NCI-H69 (cell line): ENCODE results near the gene CALML3.

Experiments used
- DNase-seq: peaks from one replicate; lab custom pipeline; 2025; lab: John Stamatoyannopoulos, UW

The CALML3 gene

DNA sequence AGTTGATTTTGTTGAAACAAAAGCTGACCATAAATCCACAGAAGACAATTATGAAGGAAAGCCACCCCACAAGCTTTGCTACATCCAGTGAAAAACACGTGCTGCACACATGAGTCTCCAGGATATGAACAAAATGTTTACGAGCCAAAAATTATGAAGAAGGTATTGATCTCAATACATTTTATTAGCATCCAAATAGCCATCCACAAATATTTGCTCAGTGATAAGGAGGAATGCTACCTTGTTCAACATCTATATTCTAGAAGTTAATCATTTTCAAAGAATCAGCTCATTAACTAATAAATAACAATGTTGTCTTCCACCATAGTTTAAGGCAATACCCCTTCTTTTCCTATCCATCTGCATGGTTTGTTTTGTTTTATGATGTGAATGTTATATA lies 42.7 kb downstream of the CALML3 start:
- no peak for DNase-seq

DNA sequence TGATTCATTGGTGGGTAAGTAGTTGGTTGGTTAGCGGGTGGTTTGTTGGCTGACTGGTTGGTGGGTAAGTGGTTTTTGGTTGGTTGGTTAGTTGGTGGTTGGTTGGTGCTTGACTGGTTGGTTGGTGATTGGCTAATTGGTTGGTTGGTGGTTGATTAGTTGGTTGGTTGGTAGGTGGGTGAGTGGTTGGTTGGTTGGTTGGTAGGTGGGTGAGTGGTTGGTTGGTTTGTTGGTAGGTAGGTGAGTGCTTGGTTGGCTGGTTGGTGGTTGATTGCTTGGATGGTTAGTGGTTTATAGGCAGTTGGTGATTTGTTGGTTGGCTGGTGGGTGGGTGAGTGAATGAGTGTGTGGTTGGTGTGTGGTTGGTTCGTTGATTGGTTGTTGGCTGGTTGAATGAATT lies 44.2 kb downstream of the CALML3 start:
- DNase-seq, result no peak

DNA sequence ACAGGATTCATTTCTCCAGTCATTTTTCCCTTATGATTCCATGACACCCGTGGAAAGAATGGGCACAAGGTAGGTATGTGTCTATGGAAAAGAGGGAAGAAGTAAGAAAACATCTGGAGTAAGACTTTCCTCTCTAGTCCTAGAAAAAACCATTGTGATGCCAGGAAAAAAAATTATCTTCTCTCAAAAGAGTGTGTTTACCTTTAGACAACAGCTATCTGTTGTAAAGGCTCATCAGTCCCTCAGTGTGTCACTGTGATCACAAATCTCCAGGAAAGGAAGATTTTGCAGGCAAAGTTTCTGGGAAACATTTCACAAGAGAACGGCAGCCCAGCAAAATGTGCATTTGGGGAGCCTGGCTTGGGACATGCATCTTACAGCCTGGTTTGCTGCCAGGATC lies 44.8 kb downstream of the CALML3 start:
- DNase-seq, result no peak

DNA sequence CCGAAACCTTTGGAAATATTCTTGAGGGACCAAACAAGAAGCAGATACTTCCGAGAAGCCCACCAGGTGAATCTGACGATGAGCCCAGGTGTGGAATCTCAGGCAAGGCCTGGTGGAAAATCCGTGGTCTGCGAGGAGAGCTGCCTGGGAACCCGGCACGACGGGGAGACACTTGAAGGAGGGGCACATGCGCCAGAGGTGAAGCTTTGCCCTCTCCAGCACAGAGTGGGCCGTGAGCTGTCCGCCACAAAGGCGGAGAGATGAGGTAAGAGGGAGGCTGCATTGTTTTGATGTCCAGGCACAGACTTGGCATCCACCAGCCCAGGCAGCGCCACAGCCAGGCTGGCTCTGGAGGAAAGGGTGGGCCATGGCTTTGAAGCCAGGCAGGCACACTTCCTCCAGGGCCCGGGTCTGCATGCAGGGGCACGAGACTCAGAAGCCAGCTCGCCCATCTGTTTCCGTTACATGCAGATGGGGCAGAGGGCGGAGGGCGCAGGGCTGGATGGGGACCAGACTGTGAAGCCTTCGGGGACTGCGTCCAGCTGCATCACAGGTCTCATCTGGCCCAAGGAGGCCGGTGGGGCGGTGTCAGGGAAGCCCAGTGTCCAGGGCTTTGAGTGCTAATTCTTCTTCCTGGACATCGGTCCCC lies 45.4 kb downstream of the CALML3 start:
- DNase-seq, result no peak

DNA sequence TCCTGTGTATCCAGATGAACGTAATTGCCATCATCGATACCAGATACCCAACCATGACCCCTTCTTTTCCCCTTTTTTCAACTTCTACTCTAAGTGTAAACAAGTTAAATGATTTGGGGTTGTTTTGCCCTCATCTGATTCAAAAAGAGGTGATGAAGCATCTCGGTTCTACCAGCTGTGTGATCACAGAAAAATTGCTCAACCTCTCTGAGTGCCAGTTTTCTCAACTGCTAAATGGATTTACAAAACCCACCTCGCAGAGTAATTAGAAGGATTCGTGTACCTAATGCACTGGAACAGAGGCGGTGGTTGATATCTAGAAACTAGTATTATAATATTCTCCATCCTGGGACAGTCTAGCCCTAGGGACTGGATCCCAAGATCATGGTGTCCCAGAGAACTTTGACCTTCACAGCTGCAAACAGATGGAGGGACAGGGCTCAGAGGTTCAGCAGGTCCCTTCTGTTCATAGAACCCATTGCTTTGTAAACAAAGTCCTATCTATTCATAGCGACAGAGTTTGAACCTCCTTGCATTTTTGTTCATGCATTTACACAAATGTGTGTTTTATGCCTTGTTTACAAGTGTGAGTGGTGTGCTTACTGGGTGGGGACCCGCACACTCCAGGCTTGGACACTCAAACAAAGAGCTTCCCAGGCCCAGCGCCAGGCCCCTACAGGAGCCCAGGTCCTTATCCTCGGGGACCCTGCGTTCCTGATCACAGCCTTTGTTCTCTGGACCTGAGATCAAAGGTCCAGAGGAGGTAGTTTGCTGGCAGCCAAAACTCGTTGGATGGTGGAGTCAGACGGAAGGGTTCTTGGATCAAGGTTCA lies 46.4 kb downstream of the CALML3 start:
- no peak for DNase-seq

DNA sequence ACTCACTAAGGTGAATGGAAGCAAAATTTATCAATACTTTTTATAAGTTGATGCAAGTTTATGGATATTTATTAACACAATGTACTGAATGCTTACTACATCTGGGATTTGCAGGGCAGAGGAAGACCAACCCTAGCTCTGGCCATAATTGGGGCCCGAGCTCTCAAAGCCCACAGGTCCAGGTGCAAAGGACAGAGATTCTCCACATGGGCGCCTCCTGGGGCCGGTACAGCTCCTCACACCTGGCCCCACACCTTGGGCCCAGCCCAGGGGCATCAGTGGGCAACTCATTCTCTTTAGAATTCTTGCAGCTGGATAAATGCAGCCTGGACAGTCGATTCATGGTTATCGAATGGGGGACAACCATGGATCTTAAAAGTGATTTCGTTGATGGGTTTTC lies 47.1 kb downstream of the CALML3 start:
- DNase-seq, result no peak

DNA sequence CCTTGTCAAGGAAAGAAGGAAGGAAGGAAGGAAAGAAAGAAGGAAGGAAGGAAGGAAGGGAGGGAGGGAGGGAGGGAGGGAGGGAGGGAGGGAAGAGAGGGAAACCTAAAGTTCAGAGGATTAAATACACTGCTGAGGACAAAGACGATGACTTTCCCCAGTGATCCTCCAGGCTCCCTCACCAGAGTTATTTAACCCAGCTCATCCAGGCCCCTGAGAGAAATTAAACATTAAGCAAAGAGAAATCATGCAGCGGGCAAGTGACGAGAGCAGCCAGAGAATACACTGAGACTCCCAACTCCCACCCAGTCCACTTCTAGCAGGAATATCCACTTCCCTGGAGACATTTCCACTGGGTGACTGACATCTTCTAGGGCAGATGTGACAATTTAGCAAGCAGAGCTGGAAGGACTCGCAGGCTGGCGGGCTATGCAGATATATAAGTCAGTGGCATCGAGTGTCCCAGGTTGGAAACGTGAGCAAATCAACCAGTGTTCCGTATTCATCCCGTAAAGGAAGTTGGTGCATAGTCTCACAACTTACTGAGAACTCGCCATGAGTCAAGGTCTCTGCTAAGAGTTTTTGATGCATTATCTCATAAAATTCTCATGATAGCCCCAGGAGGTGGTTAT lies 48.7 kb downstream of the CALML3 start:
- DNase-seq, result no peak

DNA sequence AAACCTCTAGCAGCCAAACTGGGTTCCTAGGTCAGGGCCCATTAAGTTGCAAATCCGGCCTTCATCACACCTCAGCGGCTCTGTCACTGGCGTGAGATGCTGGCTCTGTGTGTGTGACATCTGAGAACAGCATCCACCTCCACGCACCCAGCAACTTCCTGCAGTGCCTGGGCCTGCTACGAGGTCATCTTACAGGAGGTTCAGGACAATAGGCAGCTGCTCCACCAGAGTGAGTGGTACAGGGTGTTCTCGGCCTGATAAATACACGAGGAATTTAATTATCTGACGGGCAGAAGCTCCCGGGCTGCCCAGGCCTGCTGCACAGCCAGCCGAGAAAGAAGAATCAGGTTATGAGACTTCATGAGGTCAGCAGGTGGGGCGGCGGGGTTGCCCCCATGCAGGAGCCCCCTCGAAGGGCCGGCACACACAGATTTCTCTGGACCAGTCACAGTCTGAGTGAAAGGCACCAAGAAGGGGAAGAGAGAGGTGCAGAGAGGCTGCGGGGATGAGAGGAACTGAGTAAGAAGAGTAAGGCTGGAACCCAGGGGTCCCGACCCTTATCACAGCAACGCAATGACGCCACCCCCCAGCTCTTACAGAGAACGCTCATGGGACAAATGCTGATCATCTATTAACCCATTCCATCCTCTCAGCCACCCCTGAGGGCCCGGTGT lies 49.3 kb downstream of the CALML3 start:
- no peak for DNase-seq

DNA sequence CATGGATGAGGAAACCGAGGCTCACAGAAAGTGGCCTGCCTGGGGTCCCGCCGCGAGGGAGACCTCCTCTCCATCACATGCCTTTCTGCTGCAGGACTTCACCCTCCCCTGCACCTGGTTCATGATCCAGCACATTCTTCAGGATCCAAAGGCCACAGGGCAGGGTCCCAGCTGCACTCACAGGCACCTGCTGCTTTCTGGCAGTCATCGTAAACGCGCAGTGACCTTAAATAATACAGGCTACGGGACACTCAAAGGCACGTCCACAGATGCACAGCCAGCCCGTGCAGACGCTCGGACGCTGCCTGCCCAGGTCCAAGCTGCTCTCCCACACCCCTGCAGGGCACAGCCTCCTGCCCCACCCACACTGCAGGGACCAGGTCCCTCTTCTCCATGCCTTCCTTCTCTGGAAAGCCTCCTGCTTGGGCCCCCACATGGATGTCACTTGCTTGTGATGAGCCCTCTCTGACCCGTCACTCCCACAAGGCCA lies 49.9 kb downstream of the CALML3 start:
- no peak for DNase-seq

DNA sequence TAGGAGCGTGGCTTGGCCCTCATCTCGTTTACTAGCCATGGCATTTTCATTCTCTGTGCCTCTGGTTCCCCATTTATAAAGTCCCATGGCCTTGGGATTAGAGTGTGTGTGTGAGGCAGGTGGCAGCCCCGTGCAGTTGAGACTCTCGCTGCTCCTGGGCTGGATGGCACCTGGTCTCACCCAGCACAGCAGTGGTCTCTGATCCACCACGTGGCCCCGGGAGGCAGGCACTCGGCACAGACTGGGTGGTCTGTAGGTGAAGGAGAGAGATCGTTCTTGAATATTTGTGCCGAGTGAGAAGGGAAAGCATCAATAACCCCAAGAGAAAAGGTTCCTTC lies 50.4 kb downstream of the CALML3 start:
- DNase-seq, result no peak

DNA sequence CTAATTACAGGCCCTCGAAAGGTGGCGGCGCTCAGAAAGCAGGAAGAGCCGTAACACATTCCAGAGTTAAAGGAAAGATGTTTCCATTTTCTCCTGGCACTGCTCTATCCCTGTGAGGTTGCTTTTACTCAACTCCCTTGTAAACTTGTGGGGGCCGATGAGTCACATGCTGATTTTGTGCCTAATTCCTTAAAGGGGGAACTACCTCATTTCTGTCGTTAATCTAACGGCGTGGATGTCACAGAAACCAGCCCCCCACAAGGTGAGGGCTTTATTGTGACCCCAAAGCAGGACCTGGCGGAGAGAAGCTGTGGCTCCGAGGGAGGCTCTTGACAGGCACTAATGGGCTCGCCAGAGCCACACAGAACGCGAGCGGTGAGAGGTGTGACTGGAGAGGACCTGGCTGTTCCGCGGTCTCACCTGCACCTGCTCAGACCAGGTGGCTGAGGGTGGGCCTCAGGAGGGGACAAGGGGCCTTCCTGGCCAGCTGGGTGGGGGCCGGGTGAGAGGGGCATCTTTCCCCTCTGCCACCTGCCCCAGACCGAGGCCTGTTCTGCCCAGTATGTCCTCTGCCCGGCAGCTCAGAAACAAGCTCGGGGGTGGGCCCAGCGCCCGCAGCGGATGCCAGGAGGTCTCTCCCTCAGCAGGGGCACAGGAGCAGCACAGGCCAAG lies 50.9 kb downstream of the CALML3 start:
- no peak for DNase-seq

DNA sequence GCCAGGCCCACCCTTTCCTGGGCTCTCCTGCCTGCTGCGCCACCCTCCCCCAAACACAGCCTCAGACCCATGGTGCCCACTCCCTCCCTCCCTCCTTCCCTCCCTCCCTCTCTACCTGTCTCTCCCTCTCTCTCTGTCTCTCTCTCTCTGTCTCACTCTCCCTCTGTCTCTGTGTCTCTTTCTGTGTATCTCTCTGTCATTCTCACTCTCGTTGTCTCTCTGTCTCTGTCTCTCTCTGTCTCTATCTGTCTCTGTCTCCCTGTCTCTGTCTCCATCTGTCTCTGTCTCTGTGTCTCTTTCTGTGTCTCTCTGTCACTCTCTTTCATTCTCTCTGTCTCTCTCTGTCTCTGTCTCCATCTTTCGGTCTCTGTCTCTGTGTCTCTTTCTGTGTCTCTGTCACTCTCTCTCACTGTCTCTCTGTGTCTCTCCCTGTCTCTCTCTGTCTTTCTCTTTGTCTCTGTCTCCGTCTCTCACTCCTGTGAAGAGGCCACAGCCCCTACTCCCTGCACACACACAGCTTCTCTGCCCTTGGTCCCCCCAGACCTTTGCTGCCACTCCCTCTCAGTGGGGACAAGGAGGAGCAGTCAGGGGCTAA lies 51.5 kb downstream of the CALML3 start:
- no peak for DNase-seq
